Measurements from ENCODE around the gene GPBAR1.

GPBAR1 gene

DNA sequence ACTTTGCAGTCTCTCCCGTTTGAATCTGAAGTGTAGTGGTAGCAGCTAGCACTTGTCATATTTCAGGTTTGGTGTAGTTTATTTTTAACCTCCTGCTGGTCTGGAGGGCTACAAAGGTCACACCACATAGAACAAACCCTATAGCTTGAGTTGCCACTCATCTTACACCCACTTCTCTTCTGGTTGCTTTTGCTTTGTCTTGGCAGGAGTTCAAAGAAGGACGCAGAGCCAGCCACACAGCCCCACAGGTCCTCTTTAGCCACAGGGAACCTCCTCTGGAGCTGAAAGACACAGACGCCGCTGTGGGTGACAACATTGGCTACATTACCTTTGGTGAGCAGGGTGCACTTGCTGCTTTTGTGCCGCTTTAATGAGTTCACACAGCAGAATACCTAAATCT lies 15.6 kb upstream of the GPBAR1 start:
- no peak for DNase-seq

DNA sequence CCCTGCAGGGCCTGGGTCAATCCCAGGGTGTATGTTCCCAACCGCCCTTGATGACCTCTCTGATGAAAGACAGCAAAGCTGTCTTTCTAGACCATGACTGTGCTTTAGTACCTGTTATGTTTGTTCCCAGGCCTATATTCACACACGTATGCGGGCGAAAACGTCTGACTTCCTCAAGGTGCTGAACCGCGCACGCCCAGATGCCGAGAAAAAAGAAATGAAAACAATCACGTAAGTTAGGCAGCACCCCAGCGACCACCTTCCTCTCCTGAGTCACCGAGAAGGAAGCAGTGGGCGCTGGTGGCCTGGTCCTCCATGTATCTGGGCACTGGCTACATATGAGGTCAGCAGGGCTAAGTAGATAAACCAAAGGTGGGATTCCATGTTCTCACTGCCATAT lies 11.1 kb upstream of the GPBAR1 start:
- DNase-seq: no peak

DNA sequence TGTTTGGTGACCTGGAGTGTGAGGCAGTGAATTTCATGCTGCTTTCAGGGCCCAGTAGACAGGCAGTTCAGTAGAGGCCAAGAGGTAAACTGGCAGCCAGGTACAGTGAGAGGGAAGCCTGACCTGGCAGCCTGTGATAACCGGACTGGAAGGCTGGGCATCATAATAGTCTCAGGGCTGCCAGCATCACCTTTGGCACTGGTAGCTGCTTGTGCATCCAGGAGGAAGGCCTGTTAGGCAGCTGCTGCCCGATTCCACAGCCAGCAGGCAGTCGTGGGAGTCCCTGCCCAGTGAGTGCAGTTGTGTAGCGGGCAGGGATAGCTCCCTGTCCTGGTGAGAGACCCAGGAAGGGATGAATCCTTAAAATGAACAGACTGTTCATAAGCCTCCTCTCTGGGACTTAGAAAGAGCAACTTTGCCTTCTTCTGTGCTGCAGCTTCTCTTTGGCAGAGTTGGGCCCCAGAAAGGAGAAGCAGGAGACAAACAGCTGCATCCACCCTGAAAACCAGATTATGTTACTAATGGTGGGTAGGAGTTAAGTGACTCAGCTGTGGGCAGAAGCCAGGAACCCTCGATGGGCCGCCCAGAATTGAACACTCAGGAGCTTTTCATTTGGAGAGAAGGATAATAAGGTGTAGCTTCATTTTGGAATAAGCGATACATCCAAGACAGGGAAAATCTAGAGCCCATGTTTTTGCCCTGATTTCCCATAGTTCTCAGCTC lies 8.1 kb upstream of the GPBAR1 start:
- DNase-seq: no peak

DNA sequence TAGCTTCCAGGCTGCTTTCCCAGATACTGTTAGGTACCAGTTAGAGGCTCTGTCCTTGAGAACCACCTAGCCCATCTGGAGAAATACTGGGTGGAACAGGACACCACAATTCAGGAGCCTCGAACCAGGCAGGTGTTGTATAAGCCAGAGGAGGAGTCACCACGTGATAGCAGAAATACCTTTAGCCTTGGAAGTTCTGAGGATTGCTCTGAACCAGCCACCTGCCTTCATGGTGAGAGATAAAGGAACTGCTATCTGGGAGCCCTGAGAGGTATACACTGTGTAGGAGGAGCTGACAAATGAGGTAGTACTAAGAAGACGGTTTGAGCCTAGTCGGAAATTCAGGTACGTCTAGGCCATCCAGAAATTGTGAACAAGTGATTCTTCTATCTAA lies 7.6 kb upstream of the GPBAR1 start:
- DNase-seq: no peak

DNA sequence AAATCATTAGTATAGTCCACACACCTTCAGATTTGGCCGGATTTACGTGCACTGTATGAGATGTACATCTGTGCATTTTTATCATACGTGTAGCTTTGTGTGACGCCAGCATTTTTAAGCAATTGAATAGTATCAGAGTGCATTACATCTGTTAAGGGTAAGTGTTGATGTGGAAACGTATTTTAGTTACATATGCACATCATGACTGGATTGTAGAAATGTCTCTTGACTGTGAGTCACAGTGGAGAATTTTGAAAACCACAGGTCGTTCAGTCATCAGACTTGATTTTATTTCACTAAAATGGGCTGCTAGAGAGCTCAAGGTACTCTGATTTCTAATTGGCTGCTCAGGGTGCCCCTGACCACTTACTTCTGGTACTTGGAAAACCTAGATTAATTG lies 5.4 kb upstream of the GPBAR1 start:
- no peak for DNase-seq

DNA sequence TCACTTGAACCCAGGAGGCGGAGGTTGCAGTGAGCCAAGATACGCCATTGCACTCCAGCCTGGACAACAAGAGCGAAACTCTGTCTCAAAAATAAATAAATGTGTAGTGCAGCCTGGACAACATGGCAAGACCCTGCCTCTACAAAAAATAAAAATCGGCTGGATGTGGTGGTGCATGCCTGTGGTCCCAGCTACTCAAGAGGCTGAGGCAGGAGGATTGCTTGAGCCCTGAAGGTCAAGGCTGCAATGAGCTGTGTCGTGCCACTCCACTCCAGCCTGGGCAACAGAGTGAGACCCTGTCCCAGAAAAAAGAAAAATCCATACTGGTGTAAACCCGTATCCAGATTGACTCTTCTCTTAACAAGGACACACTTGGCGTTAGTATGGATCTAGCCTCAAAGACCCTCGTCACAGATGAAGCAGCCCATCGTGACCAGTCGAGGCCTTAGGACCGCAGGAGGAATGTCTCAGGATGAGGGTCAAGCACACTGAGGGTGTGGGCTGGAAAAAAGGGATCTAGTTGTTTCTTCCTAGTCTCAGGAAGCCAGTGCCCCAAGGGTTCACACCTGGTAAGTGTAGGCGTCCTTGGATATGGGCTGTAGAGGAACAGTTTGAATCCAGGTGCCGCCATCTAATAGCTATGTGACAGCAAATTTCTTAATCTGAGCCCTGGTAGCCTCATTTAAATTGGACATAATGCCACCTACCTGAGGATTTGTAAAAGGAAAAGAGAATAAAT lies 4.0 kb upstream of the GPBAR1 start:
- DNase-seq: no peak

DNA sequence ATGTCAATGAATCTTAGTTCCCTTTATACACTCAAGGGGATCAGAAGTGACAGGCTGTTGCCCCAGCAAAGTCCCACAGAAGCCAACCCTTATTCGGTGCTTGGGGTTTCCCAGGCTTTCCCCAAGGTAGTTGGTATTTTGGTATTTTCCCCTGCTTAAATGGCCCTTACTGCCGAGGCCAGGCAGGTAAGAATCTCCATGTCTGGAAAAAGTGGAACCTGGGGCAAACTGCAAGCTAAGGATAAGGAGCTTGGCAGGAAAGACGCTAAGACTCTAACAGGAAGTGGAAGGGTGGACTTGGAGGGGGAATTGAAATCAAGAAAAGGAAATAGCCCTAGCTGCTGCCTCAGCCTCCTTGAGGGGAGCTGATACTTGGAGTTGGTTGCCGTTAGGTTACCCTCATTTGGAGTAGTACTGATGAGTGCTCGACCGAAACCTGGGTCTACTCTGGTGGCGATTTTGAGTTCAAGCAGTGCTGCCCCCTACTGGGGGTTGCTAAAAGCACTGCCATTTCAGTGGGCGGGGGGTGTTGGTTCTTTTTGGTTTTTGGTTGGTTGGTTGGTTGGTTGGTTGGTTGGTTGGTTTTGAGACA lies 3.3 kb upstream of the GPBAR1 start:
- DNase-seq: peak; percentile 93

DNA sequence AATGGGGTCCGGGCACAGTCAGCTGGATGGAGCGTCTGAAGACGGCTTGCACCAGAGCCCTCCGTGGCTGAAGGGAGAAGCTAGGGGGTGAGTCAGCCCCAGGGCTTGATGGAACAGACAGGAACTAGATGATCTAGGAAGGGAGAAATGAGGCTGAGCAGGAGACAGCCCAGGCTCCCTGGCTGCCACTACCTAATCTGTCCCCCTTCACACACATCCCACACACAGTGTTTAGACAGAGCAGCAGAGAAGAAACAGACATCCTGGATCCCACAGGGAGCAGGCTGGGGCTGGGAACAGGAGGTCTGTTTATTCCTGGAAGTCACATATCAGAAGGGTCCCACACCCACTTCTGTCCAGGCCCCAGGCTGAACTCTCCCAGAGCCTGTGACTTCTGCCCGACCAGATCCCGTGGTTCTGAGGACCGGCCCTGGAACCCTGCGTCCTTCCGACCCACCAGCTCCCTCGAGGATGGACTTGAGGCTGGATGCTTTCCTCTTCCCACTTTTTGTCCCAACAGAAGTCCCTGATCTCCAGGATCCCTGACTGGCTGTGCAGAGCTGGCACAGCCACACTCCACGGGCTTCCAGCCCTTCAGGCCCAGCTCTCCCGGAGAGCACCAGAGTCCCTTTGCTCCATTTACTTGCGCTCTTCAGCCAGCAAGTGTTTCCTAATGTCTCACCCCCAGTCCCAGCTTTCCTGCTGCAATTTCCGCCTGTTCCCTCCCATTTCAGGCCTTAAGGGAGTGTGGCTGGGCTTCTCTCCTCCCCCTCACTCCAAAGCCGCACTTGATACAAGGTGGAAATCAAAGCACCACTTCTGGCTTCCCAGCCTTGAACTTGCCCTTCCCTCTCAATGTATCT lies 1.5 kb upstream of the GPBAR1 start:
- no peak for DNase-seq

DNA sequence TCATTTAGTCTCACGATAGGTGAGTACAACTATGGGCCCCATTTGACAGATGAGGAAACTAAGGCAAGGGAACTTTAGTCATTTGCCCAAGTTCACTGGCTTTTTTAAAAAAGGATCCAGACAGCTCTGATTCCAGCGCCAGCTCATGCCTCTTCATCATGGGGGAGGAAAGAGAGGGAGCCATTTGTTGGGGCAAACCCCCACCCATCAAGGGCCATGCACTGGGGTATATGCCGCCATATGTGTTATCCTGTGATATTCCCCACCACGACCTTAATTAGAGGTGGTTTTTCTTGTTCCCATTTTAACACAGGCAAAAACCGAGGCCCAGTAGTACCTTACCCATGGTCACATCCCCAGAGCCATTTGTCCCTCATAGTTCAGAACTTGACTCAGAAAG lies 649 bp upstream of the GPBAR1 start:
- no peak for DNase-seq

DNA sequence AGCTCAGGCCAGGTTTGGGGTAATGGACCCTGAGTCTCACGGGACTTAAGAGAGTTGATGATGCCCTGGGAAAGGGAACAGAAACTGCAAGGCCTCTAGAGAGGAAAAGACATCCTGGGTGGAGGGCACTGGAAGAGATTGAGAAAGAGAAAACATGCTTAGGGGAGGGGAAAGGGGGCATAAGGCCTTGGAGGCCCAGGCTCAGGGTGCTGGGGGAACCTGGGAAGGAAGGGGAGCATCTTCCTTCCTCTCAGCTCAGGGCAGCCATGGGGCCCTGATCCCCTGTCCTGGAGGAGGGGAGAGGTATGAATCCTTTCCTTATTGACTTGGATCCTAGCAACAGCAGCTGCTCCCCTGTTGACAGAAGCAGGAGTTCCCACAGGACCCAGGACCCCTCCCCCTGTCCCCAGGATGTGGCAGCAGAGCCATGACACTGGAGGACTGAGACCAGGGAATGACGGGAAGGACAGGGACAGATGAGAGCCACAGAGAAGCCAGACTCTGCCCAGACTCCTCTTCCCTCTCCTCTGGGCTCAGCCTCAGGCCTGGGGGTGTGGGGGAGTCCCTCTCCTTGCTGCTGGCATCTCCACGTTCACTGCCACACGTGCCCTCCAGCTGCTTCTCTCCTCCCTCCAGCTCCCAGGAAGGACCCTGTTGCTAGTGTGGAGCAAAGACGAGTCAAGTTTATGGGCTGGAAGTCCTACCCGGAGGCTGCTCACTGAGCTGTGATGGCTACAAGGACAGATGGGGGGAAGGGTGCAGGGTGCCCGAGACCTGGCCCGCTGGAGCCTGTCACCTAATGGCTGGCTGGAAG lies 815 bp downstream of the GPBAR1 start:
- peak; percentile 42 for DNase-seq

DNA sequence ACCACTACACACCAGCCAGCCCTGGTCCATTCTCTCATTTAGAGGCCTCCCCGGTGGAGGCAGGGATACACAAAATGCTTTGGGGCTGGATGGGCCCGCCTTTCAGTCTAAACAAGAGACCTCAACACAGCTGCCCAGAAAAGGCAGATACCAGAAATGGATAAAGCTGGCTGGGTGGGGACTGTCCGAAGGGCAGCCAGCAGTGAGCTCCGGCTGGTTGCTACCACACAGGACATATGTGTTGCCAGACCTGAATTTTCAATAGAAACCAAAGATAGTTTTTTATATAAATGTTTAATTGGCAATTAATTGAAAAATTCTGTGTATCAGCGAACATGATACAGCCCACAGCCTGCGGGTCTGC lies 1.4 kb downstream of the GPBAR1 start:
- no peak for DNase-seq

DNA sequence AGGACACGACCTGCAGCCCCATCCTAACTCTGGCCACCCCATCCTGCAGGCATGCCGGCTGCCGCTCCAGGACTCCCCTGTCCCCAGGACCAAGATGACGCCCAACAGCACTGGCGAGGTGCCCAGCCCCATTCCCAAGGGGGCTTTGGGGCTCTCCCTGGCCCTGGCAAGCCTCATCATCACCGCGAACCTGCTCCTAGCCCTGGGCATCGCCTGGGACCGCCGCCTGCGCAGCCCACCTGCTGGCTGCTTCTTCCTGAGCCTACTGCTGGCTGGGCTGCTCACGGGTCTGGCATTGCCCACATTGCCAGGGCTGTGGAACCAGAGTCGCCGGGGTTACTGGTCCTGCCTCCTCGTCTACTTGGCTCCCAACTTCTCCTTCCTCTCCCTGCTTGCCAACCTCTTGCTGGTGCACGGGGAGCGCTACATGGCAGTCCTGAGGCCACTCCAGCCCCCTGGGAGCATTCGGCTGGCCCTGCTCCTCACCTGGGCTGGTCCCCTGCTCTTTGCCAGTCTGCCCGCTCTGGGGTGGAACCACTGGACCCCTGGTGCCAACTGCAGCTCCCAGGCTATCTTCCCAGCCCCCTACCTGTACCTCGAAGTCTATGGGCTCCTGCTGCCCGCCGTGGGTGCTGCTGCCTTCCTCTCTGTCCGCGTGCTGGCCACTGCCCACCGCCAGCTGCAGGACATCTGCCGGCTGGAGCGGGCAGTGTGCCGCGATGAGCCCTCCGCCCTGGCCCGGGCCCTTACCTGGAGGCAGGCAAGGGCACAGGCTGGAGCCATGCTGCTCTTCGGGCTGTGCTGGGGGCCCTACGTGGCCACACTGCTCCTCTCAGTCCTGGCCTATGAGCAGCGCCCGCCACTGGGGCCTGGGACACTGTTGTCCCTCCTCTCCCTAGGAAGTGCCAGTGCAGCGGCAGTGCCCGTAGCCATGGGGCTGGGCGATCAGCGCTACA lies 2.1 kb downstream of the GPBAR1 start:
- no peak for DNase-seq

DNA sequence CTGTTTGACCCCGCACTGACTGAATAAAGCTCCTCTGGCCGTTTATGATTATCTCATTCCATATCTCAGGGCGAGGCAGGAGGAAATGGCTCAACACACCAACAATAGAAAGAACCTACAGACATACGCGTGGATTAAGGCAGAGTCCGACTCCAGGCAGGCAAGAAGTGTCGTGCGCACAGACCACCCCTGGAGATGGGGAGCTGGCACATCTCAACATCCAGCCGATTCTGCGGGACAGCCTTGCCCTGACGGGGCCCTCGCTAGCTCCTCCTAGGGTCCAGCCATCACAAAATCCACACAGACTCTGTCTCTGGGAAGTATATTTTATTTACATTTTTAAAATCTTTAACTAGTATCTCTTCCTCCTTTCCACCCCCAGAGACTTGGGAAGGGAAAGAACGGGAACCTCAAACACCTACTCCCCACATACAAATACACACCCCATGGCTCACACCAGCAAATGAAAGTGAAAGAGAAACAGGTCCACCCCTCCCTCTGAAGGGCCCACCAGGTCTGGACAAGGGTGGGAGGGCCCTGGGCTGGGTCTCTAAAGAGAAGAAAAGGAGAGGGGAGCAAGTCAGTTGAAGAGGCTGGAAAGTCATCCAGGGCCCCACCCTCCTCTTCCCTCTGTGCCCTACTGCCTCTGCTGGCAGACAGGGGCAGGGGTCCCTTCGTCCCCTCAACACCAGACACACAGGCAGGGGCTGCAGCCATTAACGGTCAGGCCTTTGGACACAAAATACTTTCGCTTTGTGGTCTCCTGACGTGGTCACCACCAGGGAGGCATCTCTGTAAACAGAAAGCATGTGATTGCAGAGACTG lies 3.2 kb downstream of the GPBAR1 start:
- no peak for DNase-seq

DNA sequence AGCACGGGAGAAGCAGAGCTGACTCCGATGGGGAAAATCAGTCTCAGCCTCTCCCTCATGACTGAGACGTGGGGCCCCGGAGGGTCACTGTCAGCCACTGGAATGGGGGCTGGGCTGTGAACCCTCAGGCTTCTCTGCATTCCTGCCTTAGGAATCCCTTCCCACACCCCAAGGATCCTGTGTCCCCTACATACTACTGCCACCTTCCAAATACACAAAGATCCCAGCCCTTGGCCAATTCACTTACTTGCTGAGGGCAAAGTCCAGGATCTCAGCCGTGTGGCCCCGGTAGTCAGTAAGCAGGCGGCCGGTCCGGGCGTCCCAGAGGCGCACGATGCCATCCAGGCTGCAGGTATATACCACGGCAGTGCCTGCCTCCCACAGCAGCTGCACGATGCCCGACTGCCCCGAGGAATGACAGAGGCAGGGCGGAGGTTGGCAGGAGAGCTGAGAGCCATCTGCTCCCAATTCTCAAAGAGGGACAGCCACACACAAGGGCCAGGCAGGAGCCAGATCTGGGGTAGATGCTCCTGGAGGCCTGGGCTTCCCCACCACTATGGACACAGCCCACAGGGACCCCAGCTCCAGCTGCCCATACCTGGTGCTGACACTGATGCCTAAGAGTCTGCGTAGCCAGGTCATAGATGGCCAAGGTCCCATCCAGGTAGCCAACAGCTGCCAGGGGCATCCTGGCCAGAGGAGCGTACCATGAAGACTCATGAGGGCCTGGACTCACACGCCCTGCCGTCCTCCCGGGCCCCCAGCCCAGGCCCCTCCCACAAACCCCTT lies 4.2 kb downstream of the GPBAR1 start:
- no peak for DNase-seq

DNA sequence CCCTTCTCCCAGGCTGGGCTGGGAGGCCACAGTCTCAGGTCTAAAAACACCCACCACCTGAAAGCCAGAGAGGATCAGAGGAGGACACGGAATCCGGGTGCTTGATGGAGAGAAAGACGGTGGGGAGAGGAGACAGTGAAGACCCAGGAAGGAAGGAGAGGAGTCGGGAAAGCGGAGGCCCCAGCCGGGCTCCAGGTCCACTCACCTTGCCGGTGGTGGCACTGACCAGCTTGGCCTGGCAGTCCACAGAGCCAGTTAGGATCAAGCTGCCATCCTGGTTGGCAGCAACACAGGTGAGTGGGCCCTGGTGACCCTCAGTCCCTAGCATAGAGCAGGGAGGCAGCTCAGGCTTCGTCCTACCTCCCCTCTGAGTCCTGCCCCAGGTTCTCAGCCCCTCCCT lies 4.8 kb downstream of the GPBAR1 start:
- DNase-seq: no peak

DNA sequence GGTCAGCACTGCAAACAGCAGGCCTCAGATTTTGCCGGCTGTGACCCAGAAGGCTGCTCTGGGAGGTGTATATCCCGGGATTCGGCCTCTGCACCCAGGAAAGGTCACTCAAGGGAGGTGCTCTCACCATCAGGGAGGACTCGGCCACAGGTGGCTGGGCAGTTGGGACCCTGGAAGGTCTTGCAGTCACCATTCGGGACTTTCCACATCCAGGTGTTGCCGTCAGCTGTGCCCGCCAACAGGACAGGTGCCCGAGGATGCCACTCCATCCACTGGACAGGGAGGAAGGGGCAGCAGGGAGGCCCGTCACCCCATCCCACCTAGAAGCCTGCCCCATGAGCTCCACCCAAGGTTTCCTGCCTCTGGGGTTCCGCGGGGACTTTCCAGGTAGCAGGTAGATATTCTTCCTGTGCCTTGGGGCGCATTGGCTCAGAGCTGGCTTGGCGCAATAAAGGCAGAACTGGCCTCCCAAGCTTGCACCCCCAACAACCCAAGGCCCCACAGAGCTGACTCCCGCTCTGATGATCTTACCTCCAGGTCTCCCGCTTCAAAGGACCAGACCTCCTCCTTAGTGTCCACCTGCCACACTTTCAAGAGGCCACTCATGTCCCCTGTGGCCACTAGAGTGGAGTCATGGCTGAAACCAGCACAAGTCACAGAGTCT lies 5.6 kb downstream of the GPBAR1 start:
- DNase-seq: no peak

DNA sequence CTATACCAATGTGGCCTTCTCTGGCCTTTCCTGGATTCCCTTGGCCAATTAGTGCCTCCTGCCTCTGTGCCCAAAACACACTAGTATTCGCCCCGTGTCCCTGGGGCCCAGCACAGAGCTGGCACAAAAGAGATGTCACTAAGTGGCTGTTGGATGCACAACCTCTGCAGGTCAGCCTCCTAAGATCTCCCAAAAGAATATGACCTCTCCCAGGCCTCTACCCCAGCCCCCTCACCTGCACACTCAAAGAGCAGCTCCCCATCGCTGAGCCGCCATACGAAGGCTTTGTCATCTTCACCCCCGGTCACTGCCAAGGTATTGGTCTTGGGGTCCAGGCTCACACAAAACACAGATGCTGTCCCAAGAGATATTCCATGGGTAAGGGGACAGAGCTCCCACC lies 6.4 kb downstream of the GPBAR1 start:
- no peak for DNase-seq

DNA sequence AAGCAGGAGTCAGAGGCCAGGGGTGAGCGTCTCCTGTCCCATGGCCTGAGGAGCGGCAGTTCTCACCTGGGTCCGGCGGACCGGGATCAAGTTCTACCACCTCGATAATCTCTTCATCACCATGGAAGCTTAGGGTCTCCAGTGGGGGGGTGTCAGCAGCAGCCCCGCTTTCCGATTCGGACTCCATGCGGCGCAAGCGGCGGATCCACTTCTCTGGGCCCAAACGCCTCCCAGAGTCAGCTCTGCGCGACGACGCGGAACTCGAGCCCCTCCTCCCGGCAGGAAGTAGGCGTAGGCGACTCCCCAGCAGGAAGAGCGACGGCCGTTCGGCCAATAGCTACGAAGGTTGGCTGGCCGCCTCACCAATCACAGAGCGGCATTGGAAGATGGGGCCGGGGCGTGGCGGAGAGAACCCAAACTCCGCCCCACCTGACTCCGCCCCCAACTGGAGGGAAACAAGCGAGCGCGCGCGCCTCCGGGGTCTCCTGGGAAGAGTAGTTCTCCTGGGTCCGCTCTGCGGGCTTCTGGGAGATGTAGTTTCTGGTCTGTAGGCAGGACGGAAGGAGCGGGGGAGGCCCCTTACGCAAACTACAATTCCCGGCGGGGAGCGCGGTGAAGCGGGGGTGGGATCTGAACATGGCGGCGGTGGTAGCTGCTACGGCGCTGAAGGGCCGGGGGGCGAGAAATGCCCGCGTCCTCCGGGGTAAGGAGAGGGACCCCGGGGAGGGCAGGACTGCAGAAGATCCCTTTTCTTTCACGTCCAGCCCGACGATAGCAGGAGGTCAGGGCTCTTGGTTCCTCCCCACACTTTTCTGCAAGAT lies 9.3 kb downstream of the GPBAR1 start, which contains the start of the genes AAMP and PNKD:
Gene AAMP, minus strand, starts transcription at position 238 of the 821 bp plus-strand sequence. Its CDS starts 51 bp downstream, at position 187.
Gene PNKD, plus strand, starts transcription at position 620 of the 821 bp plus-strand sequence. Its CDS starts 17 bp downstream, at position 637.
- DNase-seq: peak; percentile 94
